IPS-15b (cell line): Measurements from ENCODE around the gene SH2D7.
A peak's percentile ranks its signal among the peaks of the same experiment; 100 is the strongest.
"Not testable (repeated sequence)": the region's sequence is repeated elsewhere in the genome, so short reads cannot be mapped to it uniquely, and the experiment has no call there.

ENCODE experiments used
- H3K27me3 ChIP-seq: one replicate; pipeline ENCODE4 v1.6.1; 2013; ENCODE audit warnings: low read length; ENCODE audit not compliant: control insufficient read depth, insufficient read depth
- H3K36me3 ChIP-seq: one replicate; pipeline ENCODE4 v1.6.1; 2013; ENCODE audit warnings: low read length; ENCODE audit not compliant: control insufficient read depth, insufficient read depth
- H3K4me1 ChIP-seq: one replicate; pipeline ENCODE4 v1.6.1; 2013; ENCODE audit warnings: mild to moderate bottlenecking, low read length; ENCODE audit not compliant: control insufficient read depth, insufficient read depth
- H3K4me3 ChIP-seq: one replicate; pipeline ENCODE4 v1.5.1; 2013; ENCODE audit warnings: low read depth, low read length
- H3K9ac ChIP-seq: one replicate; pipeline ENCODE4 v1.6.1; 2013; ENCODE audit warnings: low read depth, mild to moderate bottlenecking, low read length
- H3K9me3 ChIP-seq: one replicate; pipeline ENCODE4 v1.6.1; 2013; ENCODE audit warnings: mild to moderate bottlenecking, low read length; ENCODE audit not compliant: control insufficient read depth, insufficient read depth

SH2D7 gene

GRCh38 chr15:78140292-78140691, 47.9 kb downstream of the SH2D7 start:
- no peaks in the 10 kb centered on the region for H3K4me1 ChIP-seq
- no peak overlapping the region for H3K9ac ChIP-seq
- H3K9me3 ChIP-seq, result no peaks in the 10 kb centered on the region
- H3K36me3 ChIP-seq, result no peaks in the 10 kb centered on the region
- H3K4me3 ChIP-seq, result no peak overlapping the region
- H3K27me3 ChIP-seq, result no peaks in the 10 kb centered on the region

GRCh38 chr15:78142332-78142731, 50.0 kb downstream of the SH2D7 start:
- no peaks in the 10 kb centered on the region for H3K36me3 ChIP-seq
- H3K9me3 ChIP-seq, result no peaks in the 10 kb centered on the region
- H3K9ac ChIP-seq, result no peak overlapping the region
- no peaks in the 10 kb centered on the region for H3K4me1 ChIP-seq
- no peak overlapping the region for H3K4me3 ChIP-seq
- no peaks in the 10 kb centered on the region for H3K27me3 ChIP-seq

- H3K27me3 ChIP-seq, result no peaks in the 10 kb centered on the region
- no peak overlapping the region for H3K4me3 ChIP-seq
- H3K9ac ChIP-seq, result no peak overlapping the region
- H3K9me3 ChIP-seq, result no peaks in the 10 kb centered on the region
- no peaks in the 10 kb centered on the region for H3K36me3 ChIP-seq
- H3K4me1 ChIP-seq, result peaks cover 11% of the 10 kb centered on the region
Observed at GRCh38 chr15:78146425-78147154, 54.2 kb downstream of the SH2D7 start.

- H3K27me3 ChIP-seq, result no peaks in the 10 kb centered on the region
- H3K4me3 ChIP-seq, result no peak overlapping the region
- H3K9ac ChIP-seq, result no peak overlapping the region
Observed at GRCh38 chr15:78147566-78147965, 55.2 kb downstream of the SH2D7 start.

GRCh38 chr15:78148392-78149067, 56.2 kb downstream of the SH2D7 start:
- Histone ChIP-seq H3K9ac (peak overlapping the region; percentile 65), H3K27me3 (no peaks in the 10 kb centered on the region), H3K4me1 (peaks cover 11% of the 10 kb centered on the region), H3K4me3 (peak overlapping the region; percentile 72), H3K36me3 (no peaks in the 10 kb centered on the region), H3K9me3 (no peaks in the 10 kb centered on the region)

More at GRCh38 chr15:78147566-78147965, 55.2 kb downstream of the SH2D7 start:
- Histone ChIP-seq H3K9me3 (no peaks in the 10 kb centered on the region), H3K4me1 (peaks cover 11% of the 10 kb centered on the region), H3K36me3 (no peaks in the 10 kb centered on the region)

GRCh38 chr15:78149068-78149804, 56.9 kb downstream of the SH2D7 start, which contains the start of gene IDH3A:
TSS of gene IDH3A (plus strand) at chr15:78149362. CDS start at chr15:78149404, 42 bp downstream.
- H3K4me1 ChIP-seq, result peaks cover 11% of the 10 kb centered on the region
- no peaks in the 10 kb centered on the region for H3K27me3 ChIP-seq
- no peaks in the 10 kb centered on the region for H3K36me3 ChIP-seq
- H3K4me3 ChIP-seq, result peak within 1 kb of the TSS; percentile 72
- peak within 1 kb of the TSS; percentile 65 for H3K9ac ChIP-seq
- H3K9me3 ChIP-seq, result no peaks in the 10 kb centered on the region

GRCh38 chr15:78149805-78150751, 57.7 kb downstream of the SH2D7 start:
- Histone ChIP-seq H3K27me3 (no peaks in the 10 kb centered on the region), H3K4me3 (peak overlapping the region; percentile 69), H3K9me3 (no peaks in the 10 kb centered on the region), H3K9ac (peak overlapping the region; percentile 17), H3K36me3 (no peaks in the 10 kb centered on the region), H3K4me1 (peaks cover 11% of the 10 kb centered on the region)

- not testable (repeated sequence) for H3K9me3 ChIP-seq, H3K9ac ChIP-seq, H3K4me3 ChIP-seq, H3K36me3 ChIP-seq, H3K27me3 ChIP-seq
- peaks cover 17% of the 10 kb centered on the region for H3K4me1 ChIP-seq
Observed at GRCh38 chr15:78151075-78151474, 58.7 kb downstream of the SH2D7 start.
